Measurements from ENCODE around the gene DMBT1. TPM values are rescaled to one million over a fixed set of nuclear protein-coding genes. Genes with fewer than 3 reads are reported as not detected.

The DMBT1 gene
- total RNA-seq, 1 experiment from 2014 or later = 0.13 TPM

DNA sequence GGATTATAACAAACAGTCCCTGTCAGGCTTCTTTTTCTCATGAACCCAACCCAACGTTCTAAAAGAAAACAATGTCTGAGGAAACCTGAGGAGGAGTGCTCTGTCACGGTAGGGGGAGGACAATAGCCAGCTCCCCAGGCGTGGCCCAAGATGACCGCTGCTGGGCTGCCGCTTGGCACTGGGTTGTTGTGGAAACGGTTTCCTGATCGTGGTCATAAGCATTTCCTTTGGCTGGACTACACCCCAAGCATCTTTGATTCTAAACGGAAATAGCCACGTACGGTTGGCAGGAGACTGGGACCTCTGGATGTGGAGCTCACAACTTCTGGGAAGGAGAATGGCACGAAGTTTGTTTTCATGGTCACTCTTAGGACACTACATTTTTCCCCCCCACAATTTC, 30.4 kb upstream of the DMBT1 start:
- ATAC-seq (no peak), DNase-seq (ENCODE audit: low spot score) (no peak)
- Mint-ChIP-seq H3K36me3 (no peaks in the 10 kb centered on the region), H3K9me3 (peaks cover 8% of the 10 kb centered on the region), H3K27ac (no peak overlapping the region), H3K4me3 (no peak overlapping the region), H3K4me1 (no peaks in the 10 kb centered on the region), H3K27me3 (ENCODE audit: low read depth) (no peaks in the 10 kb centered on the region)
- POLR2A ChIA-PET = no interaction called here
- TF ChIP-seq ATF6 (CRISPR knock-in tag; IDR thresholded peaks at IDR 0.05) (no peak), GTF2I (CRISPR knock-in tag; conservative IDR thresholded peaks at IDR 0.05) (no peak), HMGXB4 (CRISPR knock-in tag; IDR thresholded peaks at IDR 0.05) (no peak), ZBTB21 (CRISPR knock-in tag; IDR thresholded peaks at IDR 0.05; ENCODE audit: borderline replicate concordance) (no peak), FOXJ3 (CRISPR knock-in tag; IDR thresholded peaks at IDR 0.05; ENCODE audit: borderline replicate concordance) (no peak), ELF4 (CRISPR knock-in tag; IDR thresholded peaks at IDR 0.05; ENCODE audit: low read depth) (no peak), ATF1 (CRISPR knock-in tag; IDR thresholded peaks at IDR 0.05) (no peak)
- TF ChIP-seq, protein P1, sequence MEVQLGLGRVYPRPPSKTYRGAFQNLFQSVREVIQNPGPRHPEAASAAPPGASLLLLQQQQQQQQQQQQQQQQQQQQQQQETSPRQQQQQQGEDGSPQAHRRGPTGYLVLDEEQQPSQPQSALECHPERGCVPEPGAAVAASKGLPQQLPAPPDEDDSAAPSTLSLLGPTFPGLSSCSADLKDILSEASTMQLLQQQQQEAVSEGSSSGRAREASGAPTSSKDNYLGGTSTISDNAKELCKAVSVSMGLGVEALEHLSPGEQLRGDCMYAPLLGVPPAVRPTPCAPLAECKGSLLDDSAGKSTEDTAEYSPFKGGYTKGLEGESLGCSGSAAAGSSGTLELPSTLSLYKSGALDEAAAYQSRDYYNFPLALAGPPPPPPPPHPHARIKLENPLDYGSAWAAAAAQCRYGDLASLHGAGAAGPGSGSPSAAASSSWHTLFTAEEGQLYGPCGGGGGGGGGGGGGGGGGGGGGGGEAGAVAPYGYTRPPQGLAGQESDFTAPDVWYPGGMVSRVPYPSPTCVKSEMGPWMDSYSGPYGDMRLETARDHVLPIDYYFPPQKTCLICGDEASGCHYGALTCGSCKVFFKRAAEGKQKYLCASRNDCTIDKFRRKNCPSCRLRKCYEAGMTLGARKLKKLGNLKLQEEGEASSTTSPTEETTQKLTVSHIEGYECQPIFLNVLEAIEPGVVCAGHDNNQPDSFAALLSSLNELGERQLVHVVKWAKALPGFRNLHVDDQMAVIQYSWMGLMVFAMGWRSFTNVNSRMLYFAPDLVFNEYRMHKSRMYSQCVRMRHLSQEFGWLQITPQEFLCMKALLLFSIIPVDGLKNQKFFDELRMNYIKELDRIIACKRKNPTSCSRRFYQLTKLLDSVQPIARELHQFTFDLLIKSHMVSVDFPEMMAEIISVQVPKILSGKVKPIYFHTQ (CRISPR knock-in tag; IDR thresholded peaks at IDR 0.05) = no peak
- CTCF ChIA-PET = interaction anchor here (0.7 kb wide), 1 partner anchor 231 kb away, joined by 3 read pairs; no protein-coding TSS in a partner anchor

- ChIA-PET POLR2A (no interaction called here), CTCF (no interaction called here)
- no peaks in the 10 kb centered on the region for H3K27me3 Mint-ChIP-seq (ENCODE audit: low read depth)
- no peaks in the 10 kb centered on the region for H3K36me3 Mint-ChIP-seq
- H3K9me3 Mint-ChIP-seq = peaks cover 8% of the 10 kb centered on the region
- ATAC-seq (no peak), DNase-seq (ENCODE audit: low spot score) (no peak)
- H3K4me3 Mint-ChIP-seq = no peak overlapping the region
- no peaks in the 10 kb centered on the region for H3K4me1 Mint-ChIP-seq
- no peak overlapping the region for H3K27ac Mint-ChIP-seq
- TF ChIP-seq ZNF138 (CRISPR knock-in tag; conservative IDR thresholded peaks at IDR 0.05) (no peak), ZNF317 (CRISPR knock-in tag; IDR thresholded peaks at IDR 0.05; ENCODE audit: borderline replicate concordance, low read depth) (no peak), SMAD3 (CRISPR knock-in tag; IDR thresholded peaks at IDR 0.05; ENCODE audit: borderline replicate concordance) (no peak), CREM (CRISPR knock-in tag; IDR thresholded peaks at IDR 0.05) (no peak), EMX1 (CRISPR knock-in tag; IDR thresholded peaks at IDR 0.05) (no peak), IRF2 (CRISPR knock-in tag; IDR thresholded peaks at IDR 0.05; ENCODE audit: borderline replicate concordance, low read depth) (no peak), ZNF416 (CRISPR knock-in tag; IDR thresholded peaks at IDR 0.05) (no peak), ATF6 (CRISPR knock-in tag; IDR thresholded peaks at IDR 0.05) (no peak), RELA (CRISPR knock-in tag; IDR thresholded peaks at IDR 0.05; ENCODE audit: borderline replicate concordance) (no peak), TEAD1 (CRISPR knock-in tag; IDR thresholded peaks at IDR 0.05) (no peak), GRHL2 (CRISPR knock-in tag; IDR thresholded peaks at IDR 0.05; ENCODE audit: insufficient replicate concordance, severe bottlenecking) (no peak), E2F5 (CRISPR knock-in tag; IDR thresholded peaks at IDR 0.05) (no peak)
- TF ChIP-seq, protein P2, sequence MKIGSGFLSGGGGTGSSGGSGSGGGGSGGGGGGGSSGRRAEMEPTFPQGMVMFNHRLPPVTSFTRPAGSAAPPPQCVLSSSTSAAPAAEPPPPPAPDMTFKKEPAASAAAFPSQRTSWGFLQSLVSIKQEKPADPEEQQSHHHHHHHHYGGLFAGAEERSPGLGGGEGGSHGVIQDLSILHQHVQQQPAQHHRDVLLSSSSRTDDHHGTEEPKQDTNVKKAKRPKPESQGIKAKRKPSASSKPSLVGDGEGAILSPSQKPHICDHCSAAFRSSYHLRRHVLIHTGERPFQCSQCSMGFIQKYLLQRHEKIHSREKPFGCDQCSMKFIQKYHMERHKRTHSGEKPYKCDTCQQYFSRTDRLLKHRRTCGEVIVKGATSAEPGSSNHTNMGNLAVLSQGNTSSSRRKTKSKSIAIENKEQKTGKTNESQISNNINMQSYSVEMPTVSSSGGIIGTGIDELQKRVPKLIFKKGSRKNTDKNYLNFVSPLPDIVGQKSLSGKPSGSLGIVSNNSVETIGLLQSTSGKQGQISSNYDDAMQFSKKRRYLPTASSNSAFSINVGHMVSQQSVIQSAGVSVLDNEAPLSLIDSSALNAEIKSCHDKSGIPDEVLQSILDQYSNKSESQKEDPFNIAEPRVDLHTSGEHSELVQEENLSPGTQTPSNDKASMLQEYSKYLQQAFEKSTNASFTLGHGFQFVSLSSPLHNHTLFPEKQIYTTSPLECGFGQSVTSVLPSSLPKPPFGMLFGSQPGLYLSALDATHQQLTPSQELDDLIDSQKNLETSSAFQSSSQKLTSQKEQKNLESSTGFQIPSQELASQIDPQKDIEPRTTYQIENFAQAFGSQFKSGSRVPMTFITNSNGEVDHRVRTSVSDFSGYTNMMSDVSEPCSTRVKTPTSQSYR (CRISPR knock-in tag; IDR thresholded peaks at IDR 0.05) = no peak
- TF ChIP-seq, protein P3, sequence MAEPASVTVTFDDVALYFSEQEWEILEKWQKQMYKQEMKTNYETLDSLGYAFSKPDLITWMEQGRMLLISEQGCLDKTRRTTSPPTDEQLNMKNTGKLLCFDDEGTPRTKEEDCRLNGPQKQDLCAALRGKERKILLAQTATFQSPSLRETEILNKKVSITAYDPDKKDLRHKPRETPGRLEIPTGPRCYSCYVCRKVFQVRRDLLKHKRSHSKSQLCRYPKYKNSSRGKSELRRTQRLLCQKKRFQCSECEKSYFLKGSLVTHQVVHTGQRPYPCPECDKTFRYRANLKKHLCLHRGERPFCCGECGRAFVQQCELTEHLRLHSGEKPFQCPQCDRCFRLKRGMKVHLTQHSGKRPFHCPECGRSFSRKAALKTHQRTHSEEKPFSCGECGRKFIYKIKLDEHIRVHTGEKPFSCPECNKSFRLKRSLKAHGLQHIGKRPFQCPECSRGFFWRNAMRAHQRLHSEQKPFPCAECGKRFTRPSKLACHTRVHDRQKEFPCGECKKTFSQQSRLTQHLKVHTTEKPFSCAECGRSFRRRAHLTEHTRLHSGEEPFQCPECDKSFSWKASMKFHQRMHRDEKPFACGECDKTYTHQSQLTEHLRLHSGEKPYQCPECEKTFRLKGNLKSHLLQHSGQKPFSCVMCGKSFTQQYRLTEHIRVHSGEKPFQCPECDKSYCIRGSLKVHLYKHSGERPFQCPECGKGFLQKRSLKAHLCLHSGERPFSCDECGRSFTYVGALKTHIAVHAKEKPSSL (CRISPR knock-in tag; conservative IDR thresholded peaks at IDR 0.05) = no peak
Measured at GRCh38 chr10:122531261-122531660, 29.3 kb upstream of the DMBT1 start.
